A549 treated with CORT108297 at 1 μM for 4 hours (cell line): ENCODE measurements around the gene ASF1B. TPM values are rescaled to one million over a fixed set of nuclear protein-coding genes. Genes with fewer than 3 reads are reported as not detected.

Experiments used
- total RNA-seq: library from RNA; stranded (reverse); fragments of 200-300 nt; extraction: Qiagen RNA extraction; gene quantifications from 5 replicates; pipeline ENCODE4 v1.2.3, GENCODE V29; 2022

Gene ASF1B
- total RNA-seq, result 32.5 to 34.1 TPM (median 32.8 TPM) in 5 replicates

GRCh38 chr19:14136509-14137281 lies at the start of gene ASF1B:
Gene ASF1B (minus strand): TSS chr19:14136589. CDS start chr19:14136456, 133 bp downstream.

DNA sequence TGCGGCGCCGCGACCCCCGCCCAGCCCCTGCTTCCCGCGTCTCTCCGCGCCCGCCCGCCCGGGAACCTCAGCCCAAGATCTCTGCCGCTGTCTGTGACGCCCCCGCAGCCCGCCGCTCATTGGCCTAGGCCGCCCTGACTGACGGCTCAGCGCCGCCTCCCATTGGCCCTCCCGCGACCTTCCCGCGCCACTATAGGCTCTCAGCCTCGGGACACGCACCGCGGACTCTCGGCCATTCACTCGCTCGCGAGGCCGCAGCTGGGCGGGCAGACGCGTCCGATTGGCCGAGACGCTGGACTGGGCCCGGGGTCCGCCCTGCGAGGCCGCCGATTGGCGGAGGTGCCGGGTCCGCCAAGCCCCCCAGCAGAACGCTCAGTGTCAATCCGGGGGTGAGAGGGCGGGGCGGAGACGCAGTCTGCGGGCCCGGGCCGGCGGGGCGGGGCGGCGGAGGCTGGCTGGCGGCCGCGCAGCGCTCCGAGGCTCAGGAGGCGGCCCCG lies 18.7 kb downstream of the ASF1B start, which contains the start of gene PRKACA:
Gene PRKACA, minus strand, starts transcription at position 95 of the 497 bp plus-strand sequence. CDS start 215 bp downstream, outside the sequence.

GRCh38 chr19:14090509-14091080 lies 45.8 kb downstream of the ASF1B start, which contains the start of gene SAMD1:
Gene SAMD1 (minus strand): TSS chr19:14090751.

DNA sequence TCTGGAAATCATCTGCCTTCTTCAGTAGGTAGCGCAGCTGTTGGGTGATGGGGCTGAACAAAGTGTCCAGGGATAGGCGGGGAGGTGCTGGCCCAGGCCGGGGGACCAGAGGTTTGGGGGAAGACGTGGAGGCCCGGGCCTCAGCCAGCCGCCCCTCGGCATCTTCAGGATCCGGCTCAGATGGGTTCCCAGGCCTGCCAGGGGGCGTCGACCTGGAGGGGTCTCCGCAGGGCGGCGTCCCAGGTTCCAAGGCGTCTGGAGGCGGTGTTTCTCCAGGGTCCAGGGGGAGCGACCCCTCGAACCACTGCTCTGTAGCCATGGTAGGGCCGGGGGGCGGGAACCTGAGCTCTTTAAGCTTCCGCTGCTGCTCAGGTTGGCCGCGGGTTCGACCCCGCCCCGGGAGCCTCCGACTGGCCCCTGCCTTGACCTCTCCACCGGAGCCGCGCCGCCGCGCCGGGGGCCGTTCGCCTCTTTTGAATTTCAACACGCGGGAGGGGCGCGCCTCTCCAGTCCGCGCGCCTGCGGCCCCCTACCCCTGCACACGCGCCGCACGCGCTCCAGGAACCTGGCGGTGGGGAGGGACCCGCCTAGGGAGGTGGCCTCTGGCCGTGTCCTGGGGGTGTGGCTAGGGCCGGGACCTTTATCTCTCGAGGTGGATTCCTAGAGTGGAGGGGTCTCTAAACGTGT lies 50.9 kb downstream of the ASF1B start, which contains the start of gene C19orf67:
Gene C19orf67, minus strand, starts transcription at position 475 of the 687 bp plus-strand sequence. Its CDS starts 156 bp downstream, at position 319.

GRCh38 chr19:14072535-14073260 lies 63.7 kb downstream of the ASF1B start, which contains the start of gene MISP3:
Gene MISP3 (plus strand): TSS chr19:14072786. CDS start chr19:14073310, 524 bp downstream.

Other genes with a start within 250 kb of the ASF1B start
- 0.36 to 1.3 TPM (median 0.60 TPM) in 5 replicates for gene BRME1, start 230.5 kb downstream of the ASF1B start, total RNA-seq
- 8.6 to 11.6 TPM (median 10.3 TPM) in 5 replicates for gene CC2D1A, start 230.4 kb downstream of the ASF1B start, total RNA-seq
- gene PODNL1, start 198.2 kb downstream of the ASF1B start, total RNA-seq, result 0.88 to 1.8 TPM (median 1.1 TPM) in 5 replicates
- gene DCAF15, start 184.1 kb downstream of the ASF1B start, total RNA-seq, result 13.2 to 23.3 TPM (median 22.1 TPM) in 5 replicates
- 3.7 to 6.3 TPM (median 5.7 TPM) in 5 replicates for gene RFX1, start 130.3 kb downstream of the ASF1B start, total RNA-seq
- gene RLN3, start 108.4 kb downstream of the ASF1B start, total RNA-seq, result not detected in 5 replicates
- 8.5 to 11.7 TPM (median 10.9 TPM) in 5 replicates for gene IL27RA, start 104.8 kb downstream of the ASF1B start, total RNA-seq
- 1.6 to 2.6 TPM (median 2.2 TPM) in 5 replicates for gene PALM3, start 74.5 kb downstream of the ASF1B start, total RNA-seq
- gene MISP3, start 63.8 kb downstream of the ASF1B start, total RNA-seq, result 1.8 to 5.3 TPM (median 4.0 TPM) in 5 replicates
- gene C19orf67, start 50.8 kb downstream of the ASF1B start, total RNA-seq, result not detected in 5 replicates
- gene SAMD1, start 45.8 kb downstream of the ASF1B start, total RNA-seq, result 38.1 to 46.8 TPM (median 44.2 TPM) in 5 replicates
- gene PRKACA, start 18.8 kb downstream of the ASF1B start, total RNA-seq, result 30.6 to 37.8 TPM (median 34.4 TPM) in 5 replicates
- 2.1 to 3.7 TPM (median 3.4 TPM) in 5 replicates for gene ADGRL1, start 69.6 kb upstream of the ASF1B start, total RNA-seq
- gene ADGRE5, start 244.9 kb upstream of the ASF1B start, total RNA-seq, result 66.8 to 89.7 TPM (median 83.5 TPM) in 5 replicates